Activated CD4-positive, alpha-beta memory T cell treated with anti-CD3 and anti-CD28 coated beads, Interleukin-2, amount 10 ng/mL, durations not matched to agents 7 days and 5 days (primary cell): ENCODE measurements around the gene NUDT22. TPM values are rescaled to one million over a fixed set of nuclear protein-coding genes. Genes with fewer than 3 reads are reported as not detected.

Source experiments
- CTCF ChIA-PET: fragments of 350-600 bp; sonication (Branson Sonifier 250); formaldehyde crosslinking; loops from one replicate; lab custom pipeline; 2021; ENCODE audit warnings: antibody characterized with exemption, inconsistent platforms; lab: Charles Lee
- POLR2A ChIA-PET: fragments of 350-600 bp; sonication (Branson Sonifier 250); formaldehyde crosslinking; loops from one replicate; lab custom pipeline; 2021; ENCODE audit warnings: antibody characterized with exemption; lab: Charles Lee
- DNase-seq: peaks from one replicate; pipeline ENCODE4 v3.0.0-alpha.2; 2020
- H3K27ac Mint-ChIP-seq: one replicate; pipeline ENCODE4 v1.8.0; 2021; ENCODE audit warnings: mild to moderate bottlenecking, mixed read lengths
- H3K27me3 Mint-ChIP-seq: one replicate; pipeline ENCODE4 v1.8.0; 2021; ENCODE audit warnings: mixed read lengths
- H3K36me3 Mint-ChIP-seq: one replicate; pipeline ENCODE4 v1.8.0; 2021; ENCODE audit warnings: low read depth, mixed read lengths
- H3K4me1 Mint-ChIP-seq: one replicate; pipeline ENCODE4 v1.8.0; 2021; ENCODE audit warnings: mixed read lengths
- H3K4me3 Mint-ChIP-seq: one replicate; pipeline ENCODE4 v1.8.0; 2021; ENCODE audit warnings: mild to moderate bottlenecking, mixed read lengths
- H3K9me3 Mint-ChIP-seq: one replicate; pipeline ENCODE4 v1.8.0; 2021; ENCODE audit warnings: mixed read lengths
- total RNA-seq, 2 experiments: library from RNA; stranded (reverse); gene quantifications; one replicate each; pipeline ENCODE4 v1.2.3, GENCODE V29; 2021

Gene NUDT22
- total RNA-seq, 2 experiments from 2014 or later, result 84.8 to 90.6 TPM

DNA sequence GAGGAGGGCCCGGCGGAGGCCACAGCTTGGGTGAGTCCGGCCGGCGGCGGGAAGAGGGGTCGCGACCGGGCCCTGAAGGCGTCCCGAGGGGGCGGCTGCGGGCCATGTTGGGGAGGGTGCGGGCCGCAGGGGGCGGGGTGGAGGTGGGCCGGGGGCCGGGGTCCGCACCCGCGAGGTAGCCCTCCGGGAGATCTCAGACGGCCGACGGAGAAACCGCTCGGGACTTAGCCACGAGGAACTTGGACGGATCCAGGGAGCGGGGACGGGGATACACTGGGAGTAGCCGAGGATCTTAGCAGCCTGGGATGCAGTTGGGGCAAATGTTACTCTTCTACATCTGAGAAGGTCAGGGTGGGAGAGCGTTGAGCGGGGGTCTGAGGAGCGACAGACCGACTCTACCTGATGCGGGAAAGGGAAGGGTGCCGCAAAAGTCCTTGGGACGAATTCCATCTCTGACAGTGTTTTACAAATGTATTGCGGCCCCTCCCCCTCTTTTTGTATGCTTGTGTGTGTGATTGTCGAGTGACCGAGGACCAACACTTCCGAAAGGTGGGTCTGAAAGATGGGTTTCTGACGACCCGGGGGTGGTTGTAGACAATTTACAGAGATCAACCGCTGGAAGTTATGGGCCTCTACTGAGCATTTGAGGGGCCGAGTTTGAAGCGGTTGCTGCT, 39.4 kb upstream of the NUDT22 start:
- H3K36me3 Mint-ChIP-seq, result peaks cover 28% of the 10 kb centered on the region
- ChIA-PET POLR2A (interaction anchor here (0.9 to 15.6 kb wide), 23 partner anchors 11 to 1432 kb away, joined by 3 to 272 read pairs (median 9); partner anchors contain the start of genes BAD, ESRRA, FERMT3 and FKBP2), CTCF (interaction anchor here (0.6 to 6.5 kb wide), 18 partner anchors 11 to 348 kb away, joined by 3 to 71 read pairs (median 4); partner anchors contain the start of genes CATSPERZ, ESRRA, FERMT3 and FKBP2)
- no peaks in the 10 kb centered on the region for H3K27me3 Mint-ChIP-seq
- H3K27ac Mint-ChIP-seq, result no peak overlapping the region
- DNase-seq, result peak; percentile 67
- no peak overlapping the region for H3K4me3 Mint-ChIP-seq
- peaks cover 55% of the 10 kb centered on the region for H3K4me1 Mint-ChIP-seq
- no peaks in the 10 kb centered on the region for H3K9me3 Mint-ChIP-seq

DNA sequence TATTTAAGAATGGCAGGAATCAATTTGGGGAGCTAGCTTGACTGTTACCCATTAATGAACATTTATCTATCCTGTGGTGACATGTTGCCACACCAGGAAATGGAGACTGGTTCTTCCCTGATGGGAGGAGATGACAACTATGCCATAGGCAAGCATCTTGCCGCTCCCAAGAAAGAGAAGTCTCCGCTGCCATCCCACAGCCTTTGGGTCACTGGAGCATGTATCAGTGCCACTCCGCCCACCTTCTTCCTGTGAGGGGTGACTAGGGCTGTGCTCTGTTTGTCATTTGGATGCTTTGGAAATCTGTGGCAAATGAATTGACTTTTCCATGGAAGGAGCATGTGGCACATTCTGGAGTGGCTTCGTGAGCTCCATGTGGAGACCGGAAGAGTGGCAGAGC, 33.6 kb upstream of the NUDT22 start:
- no peaks in the 10 kb centered on the region for H3K9me3 Mint-ChIP-seq
- peaks cover 68% of the 10 kb centered on the region for H3K36me3 Mint-ChIP-seq
- H3K27ac Mint-ChIP-seq, result peak overlapping the region; percentile 56
- no peak for DNase-seq
- ChIA-PET CTCF (interaction anchor here (2.7 kb wide), 1 partner anchor 13 kb away, joined by 10 read pairs; no protein-coding TSS in a partner anchor), POLR2A (interaction anchor here (1.0 to 15.6 kb wide), 3 partner anchors 13 to 112 kb away, joined by 3 to 272 read pairs (median 3); partner anchors contain the start of gene FERMT3)
- peaks cover 44% of the 10 kb centered on the region for H3K4me1 Mint-ChIP-seq
- no peaks in the 10 kb centered on the region for H3K27me3 Mint-ChIP-seq
- no peak overlapping the region for H3K4me3 Mint-ChIP-seq

DNA sequence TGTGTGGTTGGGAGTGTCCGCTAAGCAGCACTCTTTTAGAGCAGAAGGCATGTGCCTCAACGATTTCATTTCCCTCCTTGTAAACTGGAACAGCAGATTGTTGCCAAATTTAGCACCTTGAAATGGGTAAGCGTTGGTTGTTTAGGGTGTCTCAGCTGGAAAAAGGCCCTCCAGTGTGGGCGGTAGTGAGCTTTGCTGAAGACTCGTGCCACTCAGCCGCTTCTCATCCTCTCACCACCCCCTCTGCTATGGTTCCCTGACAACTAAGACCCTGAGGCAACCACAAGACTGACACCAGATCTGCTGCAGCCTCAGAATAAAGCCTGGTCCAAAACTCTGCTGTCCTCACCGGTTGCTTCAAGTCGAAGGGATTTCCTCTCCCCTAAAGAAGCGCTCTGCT, 29.4 kb upstream of the NUDT22 start:
- H3K4me1 Mint-ChIP-seq, result peaks cover 24% of the 10 kb centered on the region
- H3K27ac Mint-ChIP-seq, result peak overlapping the region; percentile 32
- ChIA-PET CTCF (interaction anchor here (0.7 to 1.9 kb wide), 4 partner anchors 10 to 290 kb away, joined by 3 to 7 read pairs (median 5); partner anchors contain the start of gene FERMT3), POLR2A (interaction anchor here (0.7 to 15.6 kb wide), 3 partner anchors 9 to 14 kb away, joined by 3 to 272 read pairs (median 36); partner anchors contain the start of genes FERMT3 and STIP1)
- DNase-seq, result no peak
- H3K36me3 Mint-ChIP-seq, result peaks cover 79% of the 10 kb centered on the region
- H3K27me3 Mint-ChIP-seq, result no peaks in the 10 kb centered on the region
- no peaks in the 10 kb centered on the region for H3K9me3 Mint-ChIP-seq
- H3K4me3 Mint-ChIP-seq, result no peak overlapping the region

DNA sequence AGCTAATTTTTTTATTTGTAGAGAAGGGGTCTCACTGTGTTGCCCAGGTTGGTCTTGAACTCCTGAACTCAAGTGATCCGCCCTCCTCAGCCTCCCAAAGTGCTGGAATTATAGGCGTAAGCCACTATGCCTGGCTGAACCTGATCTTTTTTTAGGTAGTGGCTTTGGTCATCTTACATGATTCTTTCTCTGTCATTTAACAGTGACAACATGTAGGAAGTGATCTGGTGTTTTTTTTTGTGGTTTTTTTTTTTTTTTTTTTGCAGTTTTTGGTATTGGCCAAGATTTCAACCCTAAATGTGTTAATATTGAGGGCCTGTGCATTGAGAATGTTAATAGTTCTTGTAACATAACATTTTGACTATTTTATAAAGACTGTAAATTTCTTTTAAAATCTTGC, 27.6 kb upstream of the NUDT22 start:
- Mint-ChIP-seq H3K36me3 (peaks cover 82% of the 10 kb centered on the region), H3K9me3 (no peaks in the 10 kb centered on the region), H3K27ac (no peak overlapping the region), H3K4me3 (no peak overlapping the region), H3K27me3 (no peaks in the 10 kb centered on the region), H3K4me1 (peaks cover 18% of the 10 kb centered on the region)
- ChIA-PET CTCF (interaction anchor here (1.8 kb wide), 1 partner anchor 11 kb away, joined by 7 read pairs; no protein-coding TSS in a partner anchor), POLR2A (interaction anchor here (3.4 to 15.6 kb wide), 2 partner anchors 7 to 12 kb away, joined by 36 to 272 read pairs; partner anchors contain the start of genes FERMT3 and STIP1)
- no peak for DNase-seq

DNA sequence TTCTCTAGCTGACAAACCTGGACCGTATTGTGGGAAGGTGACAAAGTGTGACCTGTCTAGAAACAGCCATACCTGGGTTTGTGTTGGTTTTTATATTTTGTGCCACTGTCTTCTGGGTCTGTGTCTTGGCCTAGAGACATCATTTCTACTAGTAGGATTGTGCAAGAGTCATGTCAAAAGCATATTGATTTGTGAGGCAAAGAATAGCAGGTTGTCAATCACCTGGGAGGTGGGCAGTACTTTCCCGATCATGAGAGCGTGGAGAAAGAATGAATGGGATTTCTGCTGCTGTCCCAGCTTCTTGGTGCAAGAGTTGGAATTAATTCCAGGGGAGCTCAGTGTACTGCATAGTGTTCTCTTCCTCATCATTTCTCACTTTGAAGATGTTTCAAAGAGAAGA, 24.5 kb upstream of the NUDT22 start:
- Mint-ChIP-seq H3K9me3 (no peaks in the 10 kb centered on the region), H3K27me3 (no peaks in the 10 kb centered on the region), H3K36me3 (peaks cover 80% of the 10 kb centered on the region), H3K4me3 (no peak overlapping the region), H3K4me1 (peaks cover 42% of the 10 kb centered on the region), H3K27ac (no peak overlapping the region)
- ChIA-PET POLR2A (interaction anchor here (1.3 to 1.6 kb wide), 2 partner anchors 11 to 25 kb away, joined by 4 read pairs; partner anchors contain the start of gene NUDT22), CTCF (interaction anchor here (0.6 to 1.7 kb wide), 2 partner anchors 103 to 281 kb away, joined by 3 to 6 read pairs; no protein-coding TSS in a partner anchor)
- DNase-seq, result no peak

DNA sequence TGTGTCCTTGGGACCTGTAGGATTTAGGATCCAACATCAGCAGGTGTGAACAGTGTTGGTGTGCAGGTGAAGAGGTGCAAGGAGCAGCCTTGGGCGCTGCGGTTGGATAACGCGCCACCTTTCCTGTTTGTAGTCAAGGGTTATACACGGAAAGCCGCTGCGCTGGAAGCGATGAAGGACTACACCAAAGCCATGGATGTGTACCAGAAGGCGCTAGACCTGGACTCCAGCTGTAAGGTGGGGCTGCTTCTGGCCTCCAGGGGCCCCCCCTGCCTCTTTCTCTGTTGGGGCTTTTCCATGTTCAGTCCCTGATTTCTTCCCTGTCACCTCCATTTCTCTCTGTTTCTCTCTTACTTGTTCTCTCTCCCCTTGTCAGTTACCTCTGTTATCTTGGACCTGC, 23.1 kb upstream of the NUDT22 start:
- CTCF ChIA-PET, result interaction anchor here (0.6 to 7.0 kb wide), 3 partner anchors 48 to 100 kb away, joined by 3 to 154 read pairs (median 34); partner anchors contain the start of genes CATSPERZ, ESRRA and PLCB3
- no peaks in the 10 kb centered on the region for H3K9me3 Mint-ChIP-seq
- H3K27ac Mint-ChIP-seq, result no peak overlapping the region
- peaks cover 83% of the 10 kb centered on the region for H3K36me3 Mint-ChIP-seq
- H3K4me3 Mint-ChIP-seq, result no peak overlapping the region
- no peaks in the 10 kb centered on the region for H3K27me3 Mint-ChIP-seq
- POLR2A ChIA-PET, result interaction anchor here (6.1 to 11.9 kb wide), 5 partner anchors 12 to 100 kb away, joined by 77 to 275 read pairs (median 107); partner anchors contain the start of genes CATSPERZ, ESRRA, NUDT22 and PLCB3
- H3K4me1 Mint-ChIP-seq, result peaks cover 40% of the 10 kb centered on the region
- no peak for DNase-seq

DNA sequence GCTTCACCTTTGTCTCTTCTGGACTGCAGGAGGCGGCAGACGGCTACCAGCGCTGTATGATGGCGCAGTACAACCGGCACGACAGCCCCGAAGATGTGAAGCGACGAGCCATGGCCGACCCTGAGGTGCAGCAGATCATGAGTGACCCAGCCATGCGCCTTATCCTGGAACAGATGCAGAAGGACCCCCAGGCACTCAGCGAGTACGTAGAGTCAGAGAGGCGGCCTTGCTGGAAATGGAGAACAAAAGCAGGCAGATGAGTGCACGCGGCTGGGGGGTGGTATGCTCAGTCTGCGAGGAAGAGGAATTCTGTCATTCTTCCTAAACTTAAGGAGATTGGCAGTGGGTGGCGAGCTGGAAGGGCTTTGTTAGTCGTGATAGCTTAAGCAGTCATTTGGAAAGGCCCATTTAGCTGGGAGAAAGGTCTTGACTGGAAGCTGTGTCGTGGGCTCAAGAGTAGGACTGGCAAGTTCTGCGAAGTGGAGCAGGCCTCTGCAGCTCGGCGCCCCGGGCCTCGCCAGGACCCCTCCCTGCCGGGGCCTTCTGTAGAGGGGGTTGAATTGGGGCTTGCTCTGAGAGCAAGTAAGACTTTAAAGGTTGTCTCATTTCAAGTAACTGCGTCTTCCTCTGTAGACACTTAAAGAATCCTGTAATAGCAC, 22.5 kb upstream of the NUDT22 start:
- H3K9me3 Mint-ChIP-seq, result no peaks in the 10 kb centered on the region
- H3K4me3 Mint-ChIP-seq, result no peak overlapping the region
- peaks cover 84% of the 10 kb centered on the region for H3K36me3 Mint-ChIP-seq
- DNase-seq, result no peak
- H3K27me3 Mint-ChIP-seq, result no peaks in the 10 kb centered on the region
- H3K27ac Mint-ChIP-seq, result peak overlapping the region; percentile 12
- ChIA-PET CTCF (interaction anchor here (0.6 to 7.0 kb wide), 10 partner anchors 11 to 108 kb away, joined by 3 to 154 read pairs (median 14); partner anchors contain the start of genes CATSPERZ, DNAJC4, ESRRA and NUDT22), POLR2A (interaction anchor here (1.7 to 11.9 kb wide), 7 partner anchors 13 to 229 kb away, joined by 3 to 275 read pairs (median 87); partner anchors contain the start of genes CATSPERZ, COX8A, ESRRA and NUDT22)
- H3K4me1 Mint-ChIP-seq, result peaks cover 44% of the 10 kb centered on the region

DNA sequence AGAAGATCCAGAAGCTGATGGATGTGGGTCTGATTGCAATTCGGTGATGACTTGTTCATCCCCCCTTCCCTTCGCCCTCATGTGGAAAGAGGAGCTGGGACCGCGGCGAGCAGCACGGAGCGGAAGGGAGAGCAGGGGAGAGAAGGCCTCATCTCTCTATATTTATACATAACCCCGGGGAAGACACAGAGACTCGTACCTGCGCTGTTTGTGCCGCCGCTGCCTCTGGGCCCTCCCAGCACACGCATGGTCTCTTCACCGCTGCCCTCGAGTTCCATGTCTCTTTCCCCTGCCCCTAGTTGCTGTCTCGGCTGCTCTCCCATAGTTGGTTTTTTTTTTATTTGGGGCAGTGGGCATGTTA, 22.0 kb upstream of the NUDT22 start:
- Mint-ChIP-seq H3K4me1 (peaks cover 48% of the 10 kb centered on the region), H3K27me3 (no peaks in the 10 kb centered on the region), H3K9me3 (no peaks in the 10 kb centered on the region), H3K27ac (peak overlapping the region; percentile 81), H3K36me3 (peaks cover 84% of the 10 kb centered on the region), H3K4me3 (no peak overlapping the region)
- POLR2A ChIA-PET, result interaction anchor here (0.8 to 11.9 kb wide), 11 partner anchors 13 to 230 kb away, joined by 3 to 275 read pairs (median 35); partner anchors contain the start of genes CATSPERZ, CCDC88B, COX8A and ESRRA
- DNase-seq, result no peak
- CTCF ChIA-PET, result interaction anchor here (0.7 to 7.0 kb wide), 24 partner anchors 9 to 157 kb away, joined by 3 to 154 read pairs (median 7); partner anchors contain the start of genes BAD, CATSPERZ, DNAJC4 and ESRRA

DNA sequence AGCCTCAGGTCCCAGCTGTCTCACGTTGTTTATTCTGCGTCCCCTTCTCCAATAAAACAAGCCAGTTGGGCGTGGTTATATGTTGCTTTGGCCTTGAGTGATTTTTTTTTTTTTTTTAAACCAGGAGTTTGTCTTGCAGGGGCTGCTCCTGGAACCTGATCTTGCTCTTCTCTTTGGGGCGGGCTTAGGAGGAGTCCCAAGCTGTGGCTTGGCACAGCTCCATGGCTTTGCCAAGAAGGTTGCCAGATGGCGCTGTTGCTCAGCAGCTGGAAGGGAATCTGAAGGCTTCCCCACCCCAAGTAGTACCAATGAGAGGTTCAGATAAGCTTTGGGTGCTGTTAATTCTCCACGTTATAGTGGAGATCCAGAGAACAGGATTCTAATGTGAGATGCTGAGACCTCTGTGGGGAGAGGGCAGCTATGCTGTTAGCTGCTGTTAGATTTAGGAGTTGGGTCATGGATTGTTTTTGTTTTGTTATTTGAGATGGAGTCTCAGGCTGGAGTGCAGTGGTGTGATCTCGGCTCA, 21.5 kb upstream of the NUDT22 start:
- Mint-ChIP-seq H3K27ac (peak overlapping the region; percentile 81), H3K4me1 (peaks cover 52% of the 10 kb centered on the region)

DNA sequence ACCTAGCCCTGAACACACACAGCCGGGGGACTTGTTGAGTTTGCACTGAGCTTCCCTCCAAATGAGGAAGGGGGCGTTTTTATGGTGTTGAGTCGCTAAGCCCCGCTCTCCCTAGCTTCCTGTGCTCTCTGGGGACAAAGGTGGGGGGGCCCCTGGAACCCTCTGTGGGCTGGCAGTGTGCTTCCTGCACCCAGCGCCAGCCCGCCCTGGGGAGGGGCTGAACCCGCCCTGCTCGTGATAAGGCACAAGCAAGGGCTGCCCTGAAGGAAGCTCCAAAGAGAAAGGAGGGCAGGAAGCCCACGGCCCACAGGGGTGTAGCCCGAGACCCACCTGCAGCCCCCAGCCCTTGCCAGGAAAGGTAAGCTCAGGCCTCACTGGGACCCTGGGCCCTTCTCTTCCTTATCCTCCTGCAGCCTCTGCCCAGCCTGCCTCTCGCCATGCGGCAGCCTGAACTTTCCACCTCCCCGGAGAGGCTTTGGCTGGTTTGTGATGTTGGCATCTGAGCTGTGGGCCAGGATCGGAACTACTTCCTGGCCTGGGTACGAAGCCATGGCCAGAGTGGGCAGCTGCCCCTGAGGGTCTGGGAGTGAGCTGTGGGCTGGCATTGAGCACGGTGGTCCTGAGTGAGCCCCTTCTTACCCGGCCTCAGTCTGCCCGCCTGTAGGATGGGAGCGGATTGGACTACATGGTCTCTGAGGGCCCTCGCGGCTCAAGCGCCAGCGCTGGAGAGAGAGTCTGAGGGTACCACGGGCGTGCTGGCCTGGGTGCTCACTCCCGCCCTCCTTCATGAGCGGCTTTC, 19.4 kb upstream of the NUDT22 start, which contains the start of gene FERMT3:
FERMT3 (plus strand) TSS at position 265 of the 799 bp plus-strand sequence. CDS start 644 bp downstream, outside the sequence.
- Mint-ChIP-seq H3K4me1 (peaks cover 55% of the 10 kb centered on the region), H3K27me3 (no peaks in the 10 kb centered on the region), H3K9me3 (no peaks in the 10 kb centered on the region), H3K4me3 (peak within 1 kb of the TSS; percentile 86), H3K27ac (peak within 1 kb of the TSS; percentile 96), H3K36me3 (peaks cover 80% of the 10 kb centered on the region)
- POLR2A ChIA-PET, result interaction anchor here (0.6 to 11.9 kb wide), 28 partner anchors 14 to 1325 kb away, joined by 3 to 275 read pairs (median 8); partner anchors contain the start of genes BAD, CATSPERZ, CCDC88B and DNAJC4
- DNase-seq, result peak; percentile 86
- CTCF ChIA-PET, result interaction anchor here (0.6 to 7.0 kb wide), 18 partner anchors 9 to 150 kb away, joined by 3 to 154 read pairs (median 6); partner anchors contain the start of genes BAD, CATSPERZ, DNAJC4 and ESRRA

More for the DNA sequence above, 21.5 kb upstream of the NUDT22 start:
- ChIA-PET CTCF (interaction anchor here (0.7 to 7.0 kb wide), 26 partner anchors 9 to 156 kb away, joined by 3 to 154 read pairs (median 6); partner anchors contain the start of genes BAD, CATSPERZ, DNAJC4 and ESRRA), POLR2A (interaction anchor here (0.8 to 11.9 kb wide), 12 partner anchors 14 to 230 kb away, joined by 3 to 275 read pairs (median 21); partner anchors contain the start of genes CATSPERZ, CCDC88B, COX8A and ESRRA)
- H3K27me3 Mint-ChIP-seq, result no peaks in the 10 kb centered on the region
- peaks cover 85% of the 10 kb centered on the region for H3K36me3 Mint-ChIP-seq
- H3K4me3 Mint-ChIP-seq, result peak overlapping the region; percentile 48
- no peaks in the 10 kb centered on the region for H3K9me3 Mint-ChIP-seq
- DNase-seq, result peak; percentile 84
